IPS-18c (cell line): ENCODE results near the gene FAM163A.

Experiments
- H3K4me3 ChIP-seq: 2 replicates; pipeline ENCODE4 v1.7.0; 2013; ENCODE audit warnings: low read depth, mild to moderate bottlenecking, low read length, moderate library complexity; ENCODE audit not compliant: insufficient read depth
- H3K9me3 ChIP-seq: one replicate; pipeline ENCODE4 v1.6.1; 2013; ENCODE audit warnings: mild to moderate bottlenecking, low read length, moderate library complexity; ENCODE audit not compliant: control insufficient read depth, insufficient read depth

Gene FAM163A

GRCh38 chr1:179805291-179806195 is 62.5 kb downstream of the FAM163A start:
- no peak overlapping the region for H3K4me3 ChIP-seq

GRCh38 chr1:179806333-179806732 is 63.2 kb downstream of the FAM163A start:
- no peaks in the 10 kb centered on the region for H3K9me3 ChIP-seq
- H3K4me3 ChIP-seq, result no peak overlapping the region

More at GRCh38 chr1:179805291-179806195, 62.5 kb downstream of the FAM163A start:
- no peaks in the 10 kb centered on the region for H3K9me3 ChIP-seq

GRCh38 chr1:179807291-179807690 is 64.2 kb downstream of the FAM163A start:
- Histone ChIP-seq H3K4me3 (no peak overlapping the region), H3K9me3 (no peaks in the 10 kb centered on the region)

GRCh38 chr1:179807691-179808485 is 64.8 kb downstream of the FAM163A start:
- Histone ChIP-seq H3K9me3 (no peaks in the 10 kb centered on the region), H3K4me3 (no peak overlapping the region)

- Histone ChIP-seq H3K4me3 (no peak overlapping the region), H3K9me3 (no peaks in the 10 kb centered on the region)
These were observed 65.4 kb downstream of the FAM163A start for GRCh38 chr1:179808503-179808902.

GRCh38 chr1:179809506-179810366 is 66.6 kb downstream of the FAM163A start:
- Histone ChIP-seq H3K4me3 (no peak overlapping the region), H3K9me3 (peaks cover 2% of the 10 kb centered on the region)

GRCh38 chr1:179810367-179810715 is 67.2 kb downstream of the FAM163A start:
- H3K4me3 ChIP-seq, result no peak overlapping the region
- peaks cover 3% of the 10 kb centered on the region for H3K9me3 ChIP-seq

- Histone ChIP-seq H3K4me3 (no peak overlapping the region), H3K9me3 (peaks cover 3% of the 10 kb centered on the region)
These were observed 69.6 kb downstream of the FAM163A start for GRCh38 chr1:179812501-179813292.

- H3K4me3 ChIP-seq, result peak overlapping the region; percentile 71
- peaks cover 3% of the 10 kb centered on the region for H3K9me3 ChIP-seq
These were observed 70.8 kb downstream of the FAM163A start for GRCh38 chr1:179813626-179814545.

- Histone ChIP-seq H3K4me3 (peak overlapping the region; percentile 71), H3K9me3 (peaks cover 3% of the 10 kb centered on the region)
These were observed 71.4 kb downstream of the FAM163A start for GRCh38 chr1:179814546-179814838.

GRCh38 chr1:179815641-179816040 is 72.5 kb downstream of the FAM163A start:
- H3K4me3 ChIP-seq, result peak overlapping the region; percentile 71; the same call in 1 of the 2 replicates
- peaks cover 3% of the 10 kb centered on the region for H3K9me3 ChIP-seq

- Histone ChIP-seq H3K4me3 (no peak overlapping the region), H3K9me3 (peaks cover 3% of the 10 kb centered on the region)
These were observed 73.3 kb downstream of the FAM163A start for GRCh38 chr1:179816196-179816960.

GRCh38 chr1:179817056-179817455 is 74.0 kb downstream of the FAM163A start:
- no peak overlapping the region for H3K4me3 ChIP-seq
- H3K9me3 ChIP-seq, result peaks cover 3% of the 10 kb centered on the region

GRCh38 chr1:179817789-179818188 is 74.7 kb downstream of the FAM163A start:
- peaks cover 3% of the 10 kb centered on the region for H3K9me3 ChIP-seq
- H3K4me3 ChIP-seq, result no peak overlapping the region

GRCh38 chr1:179818260-179818659 is 75.2 kb downstream of the FAM163A start:
- H3K9me3 ChIP-seq, result peaks cover 3% of the 10 kb centered on the region
- H3K4me3 ChIP-seq, result no peak overlapping the region
